ENCODE data around the gene TP53I3.
"Not testable (repeated sequence)": the region's sequence is repeated elsewhere in the genome, so short reads cannot be mapped to it uniquely, and the experiment has no call there.

Gene TP53I3

GRCh38 chr2:24084386-24085199 lies at the start of gene TP53I3:
Gene TP53I3, minus strand, starts transcription at chr2:24084834. Its CDS starts 508 bp downstream, at chr2:24084326.
- H3K36me3 Mint-ChIP-seq = peaks cover 21% of the 10 kb centered on the region
- H3K4me1 Mint-ChIP-seq = peaks cover 18% of the 10 kb centered on the region
- H3K4me3 Mint-ChIP-seq = peak within 1 kb of the TSS; percentile 97
- no peaks in the 10 kb centered on the region for H3K9me3 Mint-ChIP-seq
- H3K27ac Mint-ChIP-seq = peak within 1 kb of the TSS; percentile 86
- no peaks in the 10 kb centered on the region for H3K27me3 Mint-ChIP-seq
- ATAC-seq = peak; percentile 96

- Mint-ChIP-seq H3K4me1 (no peaks in the 10 kb centered on the region), H3K36me3 (peaks cover 19% of the 10 kb centered on the region), H3K27ac (no peak overlapping the region), H3K27me3 (no peaks in the 10 kb centered on the region), H3K9me3 (no peaks in the 10 kb centered on the region), H3K4me3 (no peak overlapping the region)
- ATAC-seq = no peak
Observed at GRCh38 chr2:24132543-24132942, 47.9 kb upstream of the TP53I3 start.

- H3K27ac Mint-ChIP-seq = peak overlapping the region; percentile 52
- peaks cover 27% of the 10 kb centered on the region for H3K4me1 Mint-ChIP-seq
- no peak for ATAC-seq
- H3K36me3 Mint-ChIP-seq = peaks cover 6% of the 10 kb centered on the region
- H3K9me3 Mint-ChIP-seq = no peaks in the 10 kb centered on the region
- no peaks in the 10 kb centered on the region for H3K27me3 Mint-ChIP-seq
- H3K4me3 Mint-ChIP-seq = no peak overlapping the region
Observed at GRCh38 chr2:24125956-24126355, 41.3 kb upstream of the TP53I3 start.

GRCh38 chr2:24123922-24124580 lies 39.4 kb upstream of the TP53I3 start:
- peak; percentile 0 for ATAC-seq
- Mint-ChIP-seq H3K9me3 (no peaks in the 10 kb centered on the region), H3K27me3 (no peaks in the 10 kb centered on the region), H3K27ac (peak overlapping the region; percentile 87), H3K4me1 (peaks cover 27% of the 10 kb centered on the region), H3K36me3 (peaks cover 6% of the 10 kb centered on the region), H3K4me3 (peak overlapping the region; percentile 81)

GRCh38 chr2:24123195-24123921 lies 38.7 kb upstream of the TP53I3 start, which contains the start of the genes FAM228B and PFN4:
Gene FAM228B, plus strand, starts transcription at chr2:24123469. Its CDS starts 893 bp downstream, at chr2:24124362.
Gene PFN4, minus strand, starts transcription at chr2:24123334. Its CDS starts 799 bp downstream, at chr2:24122535.
- H3K9me3 Mint-ChIP-seq = no peaks in the 10 kb centered on the region
- peak; percentile 98 for ATAC-seq
- H3K27me3 Mint-ChIP-seq = no peaks in the 10 kb centered on the region
- peak within 1 kb of the TSS; percentile 87 for H3K27ac Mint-ChIP-seq
- H3K36me3 Mint-ChIP-seq = peaks cover 6% of the 10 kb centered on the region
- H3K4me3 Mint-ChIP-seq = peak within 1 kb of the TSS; percentile 86
- H3K4me1 Mint-ChIP-seq = peaks cover 27% of the 10 kb centered on the region

- Mint-ChIP-seq H3K27ac (peak overlapping the region; percentile 87), H3K36me3 (no peaks in the 10 kb centered on the region), H3K27me3 (no peaks in the 10 kb centered on the region), H3K9me3 (no peaks in the 10 kb centered on the region), H3K4me1 (peaks cover 27% of the 10 kb centered on the region), H3K4me3 (peak overlapping the region; percentile 86)
- no peak for ATAC-seq
Observed at GRCh38 chr2:24122366-24123194, 37.9 kb upstream of the TP53I3 start.

- no peaks in the 10 kb centered on the region for H3K27me3 Mint-ChIP-seq
- no peak for ATAC-seq
- peak overlapping the region; percentile 87 for H3K27ac Mint-ChIP-seq
- no peaks in the 10 kb centered on the region for H3K9me3 Mint-ChIP-seq
- H3K4me1 Mint-ChIP-seq = peaks cover 27% of the 10 kb centered on the region
- no peaks in the 10 kb centered on the region for H3K36me3 Mint-ChIP-seq
- no peak overlapping the region for H3K4me3 Mint-ChIP-seq
Observed at GRCh38 chr2:24121469-24121868, 36.8 kb upstream of the TP53I3 start.

- Mint-ChIP-seq H3K4me3 (no peak overlapping the region), H3K27me3 (no peaks in the 10 kb centered on the region), H3K9me3 (no peaks in the 10 kb centered on the region), H3K27ac (no peak overlapping the region), H3K36me3 (no peaks in the 10 kb centered on the region), H3K4me1 (peaks cover 26% of the 10 kb centered on the region)
- ATAC-seq = no peak
Observed at GRCh38 chr2:24121066-24121465, 36.4 kb upstream of the TP53I3 start.

- Mint-ChIP-seq H3K4me3 (no peak overlapping the region), H3K36me3 (peaks cover under 1% of the 10 kb centered on the region), H3K9me3 (no peaks in the 10 kb centered on the region), H3K4me1 (peaks cover 6% of the 10 kb centered on the region), H3K27me3 (no peaks in the 10 kb centered on the region), H3K27ac (no peak overlapping the region)
- no peak for ATAC-seq
Observed at GRCh38 chr2:24117902-24118301, 33.3 kb upstream of the TP53I3 start.

- Mint-ChIP-seq H3K9me3 (no peaks in the 10 kb centered on the region), H3K27ac (no peak overlapping the region), H3K4me3 (no peak overlapping the region), H3K36me3 (peaks cover 6% of the 10 kb centered on the region), H3K4me1 (no peaks in the 10 kb centered on the region), H3K27me3 (no peaks in the 10 kb centered on the region)
- no peak for ATAC-seq
Observed at GRCh38 chr2:24115057-24115456, 30.4 kb upstream of the TP53I3 start.

- Mint-ChIP-seq H3K36me3 (peaks cover 17% of the 10 kb centered on the region), H3K4me3 (no peak overlapping the region), H3K9me3 (peaks cover 13% of the 10 kb centered on the region), H3K27ac (no peak overlapping the region), H3K4me1 (no peaks in the 10 kb centered on the region), H3K27me3 (no peaks in the 10 kb centered on the region)
- no peak for ATAC-seq
Observed at GRCh38 chr2:24111407-24111901, 26.8 kb upstream of the TP53I3 start.

- Mint-ChIP-seq H3K4me1 (no peaks in the 10 kb centered on the region), H3K4me3 (no peak overlapping the region), H3K9me3 (peaks cover 13% of the 10 kb centered on the region), H3K27ac (no peak overlapping the region), H3K36me3 (peaks cover 17% of the 10 kb centered on the region), H3K27me3 (no peaks in the 10 kb centered on the region)
- ATAC-seq = no peak
Observed at GRCh38 chr2:24110660-24111303, 26.1 kb upstream of the TP53I3 start.

GRCh38 chr2:24109431-24109830 lies 24.8 kb upstream of the TP53I3 start:
- ATAC-seq, H3K27ac Mint-ChIP-seq, H3K4me3 Mint-ChIP-seq, H3K4me1 Mint-ChIP-seq, H3K27me3 Mint-ChIP-seq: not testable (repeated sequence)
- peaks cover 24% of the 10 kb centered on the region for H3K36me3 Mint-ChIP-seq
- peaks cover 13% of the 10 kb centered on the region for H3K9me3 Mint-ChIP-seq

- H3K27ac Mint-ChIP-seq = no peak overlapping the region
- peaks cover 13% of the 10 kb centered on the region for H3K9me3 Mint-ChIP-seq
- peaks cover 18% of the 10 kb centered on the region for H3K4me1 Mint-ChIP-seq
- no peak overlapping the region for H3K4me3 Mint-ChIP-seq
- no peak for ATAC-seq
- H3K36me3 Mint-ChIP-seq = peaks cover 27% of the 10 kb centered on the region
- no peaks in the 10 kb centered on the region for H3K27me3 Mint-ChIP-seq
Observed at GRCh38 chr2:24107336-24107735, 22.7 kb upstream of the TP53I3 start.
